ENCODE data around the gene ATP8B4. TPM values are rescaled to one million over a fixed set of nuclear protein-coding genes. Genes with fewer than 3 reads are reported as not detected.

The ATP8B4 gene
- total and polyA plus RNA-seq, 8 donors: 2.1 to 8.1 (median 2.9) TPM

GRCh38 chr15:49900006-49900902 is 218.8 kb downstream of the ATP8B4 start:
- TF ChIP-seq, protein P1, sequence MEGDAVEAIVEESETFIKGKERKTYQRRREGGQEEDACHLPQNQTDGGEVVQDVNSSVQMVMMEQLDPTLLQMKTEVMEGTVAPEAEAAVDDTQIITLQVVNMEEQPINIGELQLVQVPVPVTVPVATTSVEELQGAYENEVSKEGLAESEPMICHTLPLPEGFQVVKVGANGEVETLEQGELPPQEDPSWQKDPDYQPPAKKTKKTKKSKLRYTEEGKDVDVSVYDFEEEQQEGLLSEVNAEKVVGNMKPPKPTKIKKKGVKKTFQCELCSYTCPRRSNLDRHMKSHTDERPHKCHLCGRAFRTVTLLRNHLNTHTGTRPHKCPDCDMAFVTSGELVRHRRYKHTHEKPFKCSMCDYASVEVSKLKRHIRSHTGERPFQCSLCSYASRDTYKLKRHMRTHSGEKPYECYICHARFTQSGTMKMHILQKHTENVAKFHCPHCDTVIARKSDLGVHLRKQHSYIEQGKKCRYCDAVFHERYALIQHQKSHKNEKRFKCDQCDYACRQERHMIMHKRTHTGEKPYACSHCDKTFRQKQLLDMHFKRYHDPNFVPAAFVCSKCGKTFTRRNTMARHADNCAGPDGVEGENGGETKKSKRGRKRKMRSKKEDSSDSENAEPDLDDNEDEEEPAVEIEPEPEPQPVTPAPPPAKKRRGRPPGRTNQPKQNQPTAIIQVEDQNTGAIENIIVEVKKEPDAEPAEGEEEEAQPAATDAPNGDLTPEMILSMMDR (IDR thresholded peaks at IDR 0.05): no peak
- no peaks in the 10 kb centered on the region for H3K9me3 ChIP-seq
- no peaks in the 10 kb centered on the region for H3K4me1 ChIP-seq
- intact Hi-C loops (cut with DNase I): no loop called here
- H3K27me3 ChIP-seq: no peaks in the 10 kb centered on the region
- H3K4me3 ChIP-seq: no peak overlapping the region
- no peaks in the 10 kb centered on the region for H3K36me3 ChIP-seq
- peak; percentile 63 for ATAC-seq
- peak in 2 of 4 donors; percentile 89 for DNase-seq
- peak overlapping the region in 1 of 2 donors; percentile 69 for H3K27ac ChIP-seq

DNA sequence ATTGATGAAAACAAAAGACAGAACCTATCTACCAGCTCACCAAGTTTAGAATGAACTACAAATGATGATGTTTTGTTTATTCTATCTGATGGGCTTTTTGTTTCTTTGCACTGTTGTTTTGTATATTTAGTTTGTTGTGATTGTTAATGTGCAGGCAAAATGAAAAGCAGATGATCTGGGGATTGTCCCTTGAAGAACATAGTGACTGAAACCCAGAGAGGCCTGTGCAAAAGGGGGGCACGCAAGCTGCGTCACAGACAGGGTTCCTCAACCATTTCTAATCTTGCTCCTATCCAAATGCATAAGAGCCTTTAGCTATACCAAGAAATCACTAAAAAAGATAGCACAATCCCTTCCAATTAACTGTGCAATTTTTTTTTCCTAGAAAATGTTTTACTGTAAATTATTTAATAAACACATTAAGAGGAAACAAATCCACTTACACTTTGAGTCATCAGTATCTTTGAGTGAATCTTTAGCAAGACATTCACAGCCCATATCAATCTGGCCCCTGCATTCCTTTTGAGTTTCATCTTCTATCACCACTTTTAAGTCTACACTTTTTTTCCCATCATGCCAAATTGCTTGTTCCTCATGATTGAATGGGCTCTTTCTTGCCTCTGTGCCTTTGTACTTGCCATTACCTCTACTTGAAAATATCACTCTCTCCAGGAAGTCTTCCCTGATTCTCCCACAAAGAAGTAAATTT is 220.3 kb downstream of the ATP8B4 start:
- Histone ChIP-seq H3K27me3 (no peaks in the 10 kb centered on the region), H3K4me1 (no peaks in the 10 kb centered on the region), H3K36me3 (no peaks in the 10 kb centered on the region), H3K27ac (peak overlapping the region in 1 of 2 donors; percentile 69), H3K9me3 (no peaks in the 10 kb centered on the region), H3K4me3 (no peak overlapping the region)
- intact Hi-C loops (cut with DNase I): no loop called here
- ATAC-seq (no peak), DNase-seq (no peak)
- TF ChIP-seq, protein P1 (IDR thresholded peaks at IDR 0.05): no peak

DNA sequence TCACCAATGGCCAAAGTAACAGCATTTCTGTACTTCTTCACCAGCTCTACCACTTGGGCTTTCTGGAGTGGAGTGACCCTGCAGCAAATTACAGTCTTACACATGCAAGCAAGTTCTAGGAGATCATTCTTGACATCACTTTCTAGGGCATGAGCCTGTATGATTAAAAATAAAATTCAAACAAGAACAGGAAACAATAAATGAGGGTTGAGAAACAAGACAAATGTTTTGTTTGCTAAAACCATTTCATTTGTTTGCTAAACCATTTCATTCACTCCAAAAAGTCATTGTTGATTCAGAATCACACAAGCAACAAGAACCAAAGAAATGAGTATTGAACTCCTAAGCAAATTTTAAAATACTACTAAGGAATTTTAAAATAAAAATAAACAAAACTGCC is 220.9 kb downstream of the ATP8B4 start:
- no peak for DNase-seq
- H3K36me3 ChIP-seq: no peaks in the 10 kb centered on the region
- H3K27ac ChIP-seq: no peak overlapping the region
- H3K4me1 ChIP-seq: no peaks in the 10 kb centered on the region
- no peaks in the 10 kb centered on the region for H3K27me3 ChIP-seq
- H3K4me3 ChIP-seq: no peak overlapping the region
- no peak for ATAC-seq
- intact Hi-C loops (cut with DNase I): no loop called here
- TF ChIP-seq, protein P1 (IDR thresholded peaks at IDR 0.05): no peak
- no peaks in the 10 kb centered on the region for H3K9me3 ChIP-seq

DNA sequence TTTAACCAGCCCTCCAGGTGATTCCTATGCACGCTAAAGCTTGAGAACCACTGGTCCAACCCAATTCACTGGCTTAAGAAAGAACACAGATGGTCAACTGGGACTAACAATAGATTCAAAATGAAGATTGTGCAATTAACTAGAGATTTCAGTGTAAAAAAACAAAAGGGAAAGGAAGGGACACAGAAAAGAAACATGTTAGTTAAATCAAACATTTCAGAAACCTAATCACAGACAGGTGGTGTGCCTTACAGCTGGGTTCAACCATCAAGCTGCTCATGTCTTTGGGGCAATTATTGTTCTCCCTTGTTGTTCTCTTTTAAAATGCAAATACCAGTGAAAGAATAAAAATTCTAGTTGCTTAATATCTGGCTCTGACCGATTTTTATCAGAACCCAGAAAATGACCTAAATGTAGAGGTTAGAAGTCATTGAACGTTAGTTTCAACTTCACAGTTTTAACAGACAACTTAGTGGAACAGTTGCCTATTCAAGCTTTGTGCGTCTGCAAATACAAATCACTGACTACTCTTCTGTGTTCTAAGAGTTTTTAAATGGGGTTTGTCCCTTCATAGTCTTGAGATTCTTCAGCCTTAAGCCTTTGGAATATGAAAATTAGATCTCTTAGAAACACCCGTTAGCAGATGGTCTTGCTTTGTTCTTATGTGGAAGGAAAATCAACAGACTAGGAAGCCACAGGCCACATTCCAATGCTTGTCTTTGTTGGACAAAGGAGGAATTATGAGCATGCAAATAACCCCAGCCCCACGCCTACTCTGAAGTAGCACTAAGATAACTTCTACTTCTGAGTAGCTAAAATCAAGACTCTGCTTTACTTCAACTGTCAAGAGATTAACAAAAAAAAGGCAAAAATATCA is 223.4 kb downstream of the ATP8B4 start:
- intact Hi-C loops (cut with DNase I): no loop called here
- Histone ChIP-seq H3K27ac (peak overlapping the region in 1 of 2 donors; percentile 55), H3K36me3 (no peaks in the 10 kb centered on the region), H3K4me3 (no peak overlapping the region), H3K27me3 (no peaks in the 10 kb centered on the region), H3K9me3 (no peaks in the 10 kb centered on the region), H3K4me1 (no peaks in the 10 kb centered on the region)
- TF ChIP-seq, protein P1 (IDR thresholded peaks at IDR 0.05): no peak
- no peak for ATAC-seq
- no peak for DNase-seq

Measured in left lung (tissue), 10 donors.